Measurements from ENCODE around the gene OPN1MW3. TPM values are rescaled to one million over a fixed set of nuclear protein-coding genes. Genes with fewer than 3 reads are reported as not detected.
"Not testable (repeated sequence)": the region's sequence is repeated elsewhere in the genome, so short reads cannot be mapped to it uniquely, and the experiment has no call there.

Gene OPN1MW3
- polyA plus RNA-seq, 3 donors, result not detected

GRCh38 chrX:154295664-154296310 is 38.4 kb downstream of the OPN1MW3 start, which contains the start of gene TKTL1:
TKTL1 (plus strand) TSS chrX:154295795; CDS start chrX:154295860, 65 bp downstream.
- DNase-seq (ENCODE audit: low read depth in 3 of 3, low spot score in 2 of 3), result no peak

GRCh38 chrX:154296731-154297130 is 39.3 kb downstream of the OPN1MW3 start:
- DNase-seq (ENCODE audit: low read depth in 3 of 3, low spot score in 2 of 3), result no peak

DNA sequence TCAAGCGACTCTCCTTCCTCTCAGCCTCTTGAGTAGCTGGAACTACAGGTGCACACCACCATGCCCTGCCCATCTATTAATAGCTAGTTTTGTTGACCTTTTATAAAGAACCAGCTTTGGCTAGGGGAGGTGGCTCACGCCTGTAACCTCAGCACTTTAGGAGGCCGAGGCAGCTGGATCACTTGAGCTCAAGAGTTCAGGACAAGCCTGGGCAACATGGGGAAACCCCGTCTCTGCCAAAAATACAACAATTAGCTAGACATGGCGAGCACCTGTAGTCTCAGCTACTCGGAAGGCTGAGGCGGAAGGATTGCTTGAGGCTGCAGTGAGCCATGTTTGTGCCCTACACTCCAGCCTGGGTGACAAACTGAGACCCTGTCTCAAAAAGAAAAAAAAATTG is 40.9 kb downstream of the OPN1MW3 start:
- no peak for DNase-seq (ENCODE audit: low read depth in 3 of 3, low spot score in 2 of 3)

DNA sequence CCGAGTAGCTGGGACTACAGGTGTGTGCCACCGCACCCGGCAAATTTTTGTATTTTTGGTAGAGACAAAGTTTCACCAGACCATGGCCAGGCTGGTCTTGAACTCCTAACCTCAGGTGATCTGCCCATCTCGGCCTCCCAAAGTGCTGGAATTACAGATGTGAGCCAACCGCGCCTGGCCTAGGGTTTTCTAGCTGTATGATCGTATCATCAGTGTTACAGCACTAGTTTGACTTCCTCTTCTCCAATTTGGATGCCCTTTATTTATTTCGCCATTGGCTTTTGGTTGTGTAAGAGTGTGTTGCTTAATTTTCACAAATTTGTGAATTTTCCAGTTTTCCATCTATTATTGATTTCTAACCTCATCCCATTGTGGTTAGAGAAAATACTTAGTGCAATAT is 43.4 kb downstream of the OPN1MW3 start:
- DNase-seq (ENCODE audit: low read depth in 3 of 3, low spot score in 2 of 3), result no peak

DNA sequence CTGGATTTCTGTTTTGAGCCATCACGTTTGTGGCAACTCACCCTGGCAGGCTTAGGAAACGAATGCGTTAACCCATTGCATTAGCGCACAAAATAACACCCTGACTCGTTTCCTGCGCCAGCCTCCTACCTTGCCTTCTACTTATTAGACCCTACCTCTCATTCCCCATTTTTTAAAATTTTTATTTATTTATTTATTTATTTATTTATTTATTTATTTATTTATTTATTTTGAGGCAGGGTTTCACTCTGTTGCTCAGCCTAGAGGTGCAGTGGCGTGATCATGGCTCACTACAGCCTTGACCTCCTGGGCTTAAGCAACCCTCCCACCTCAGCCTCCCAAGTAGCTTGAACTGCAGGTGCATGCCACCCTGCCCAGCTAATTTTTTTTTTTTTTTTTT is 45.6 kb downstream of the OPN1MW3 start:
- not testable (repeated sequence) for DNase-seq (ENCODE audit: low read depth in 3 of 3, low spot score in 2 of 3)

DNA sequence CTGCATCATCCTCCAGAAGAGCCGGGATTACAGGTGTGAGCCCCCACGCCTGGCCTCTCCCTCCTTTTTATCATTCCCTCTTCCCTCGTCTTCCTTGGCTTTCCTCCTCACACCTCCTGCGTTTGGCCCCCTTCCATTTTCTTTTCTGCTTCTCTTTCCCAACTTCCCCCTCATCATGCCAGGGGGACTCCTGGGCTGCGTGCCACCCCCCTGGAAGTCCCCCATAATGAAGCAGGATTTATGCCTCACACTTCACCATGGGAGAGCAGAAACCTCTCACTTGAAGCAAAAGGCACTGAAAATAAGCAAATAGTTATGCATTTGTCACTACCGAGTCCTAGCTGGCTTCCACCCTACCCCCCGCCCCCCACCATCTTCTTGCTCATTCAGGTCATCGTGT is 46.1 kb downstream of the OPN1MW3 start:
- DNase-seq (ENCODE audit: low read depth in 3 of 3, low spot score in 2 of 3), result no peak

DNA sequence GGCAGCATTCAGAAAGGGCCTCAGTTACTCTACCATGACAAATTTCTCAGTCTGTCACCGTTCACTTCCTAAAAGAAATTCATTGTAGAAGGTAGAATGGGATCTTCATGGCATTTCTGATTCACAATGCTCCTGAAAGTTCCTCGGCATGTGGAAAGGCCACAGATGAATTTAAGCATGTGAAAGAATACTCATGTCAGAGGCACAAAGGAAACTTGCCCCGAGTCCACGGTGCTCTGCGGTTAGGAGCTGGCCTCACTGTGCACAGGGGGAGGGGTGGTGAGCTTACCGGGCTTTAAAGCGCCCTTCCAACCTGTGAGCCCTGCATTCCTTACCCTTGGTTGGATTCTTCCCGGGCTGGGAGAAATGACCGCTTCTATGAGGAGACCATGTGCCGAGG is 47.5 kb downstream of the OPN1MW3 start:
- DNase-seq (ENCODE audit: low read depth in 3 of 3, low spot score in 2 of 3), result no peak

- DNase-seq (ENCODE audit: low read depth in 3 of 3, low spot score in 2 of 3), result no peak
Observed at GRCh38 chrX:154305541-154306205, 48.3 kb downstream of the OPN1MW3 start.

DNA sequence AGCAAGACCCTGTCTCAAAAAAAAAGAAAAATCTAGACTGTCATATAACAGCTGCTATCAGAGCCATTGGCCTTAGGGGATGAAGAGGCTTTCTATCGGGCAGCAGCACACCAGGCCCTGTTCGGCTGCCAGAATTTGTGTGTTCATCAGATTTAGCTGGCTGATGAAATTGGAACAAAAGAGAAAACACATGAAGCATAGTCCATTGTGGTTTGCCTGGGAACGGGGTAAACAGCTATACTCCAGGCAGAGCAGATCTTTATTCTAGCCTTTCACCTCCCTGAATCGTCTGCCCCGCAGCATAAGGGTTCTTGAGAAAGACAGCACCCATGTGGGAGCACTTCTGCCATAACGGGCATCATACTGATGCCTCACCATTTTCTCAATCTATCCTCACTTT is 49.8 kb downstream of the OPN1MW3 start:
- no peak for DNase-seq (ENCODE audit: low read depth in 3 of 3, low spot score in 2 of 3)

GRCh38 chrX:154308108-154308946 is 50.9 kb downstream of the OPN1MW3 start:
- no peak for DNase-seq (ENCODE audit: low read depth in 3 of 3, low spot score in 2 of 3)

DNA sequence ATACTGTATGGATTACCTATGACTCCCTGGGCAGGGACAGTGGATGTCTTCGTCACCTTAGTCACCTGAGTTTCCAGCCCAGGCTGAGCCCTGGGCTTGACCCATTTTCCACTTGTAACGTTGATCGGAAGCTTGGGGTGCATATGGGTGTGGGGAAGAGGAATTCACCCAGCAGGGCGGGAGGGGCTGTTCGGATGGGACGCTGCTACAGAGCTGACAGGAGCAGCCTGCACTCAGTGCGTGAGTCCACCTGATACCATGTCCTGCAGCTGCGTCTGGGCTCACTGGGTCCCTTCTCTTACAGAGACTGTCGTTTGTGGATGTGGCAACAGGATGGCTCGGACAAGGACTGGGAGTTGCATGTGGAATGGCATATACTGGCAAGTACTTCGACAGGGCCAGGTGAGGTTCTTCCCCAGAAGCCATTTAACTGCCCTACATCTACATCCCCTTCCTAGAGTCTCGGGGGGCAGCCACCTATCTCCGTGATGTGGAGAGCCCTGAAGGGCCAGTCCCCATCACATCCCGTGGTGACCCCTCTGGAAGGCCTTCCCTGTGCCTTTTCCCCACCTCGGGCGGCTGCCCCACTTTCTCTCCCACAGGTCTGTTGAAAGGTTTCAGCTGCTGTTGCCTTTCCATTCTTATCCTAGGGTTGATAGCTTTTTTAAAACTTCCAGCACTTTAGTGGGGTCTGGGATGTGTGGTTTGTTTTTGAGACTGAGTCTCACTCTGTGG is 51.8 kb downstream of the OPN1MW3 start:
- DNase-seq (ENCODE audit: low read depth in 3 of 3, low spot score in 2 of 3), result no peak

DNA sequence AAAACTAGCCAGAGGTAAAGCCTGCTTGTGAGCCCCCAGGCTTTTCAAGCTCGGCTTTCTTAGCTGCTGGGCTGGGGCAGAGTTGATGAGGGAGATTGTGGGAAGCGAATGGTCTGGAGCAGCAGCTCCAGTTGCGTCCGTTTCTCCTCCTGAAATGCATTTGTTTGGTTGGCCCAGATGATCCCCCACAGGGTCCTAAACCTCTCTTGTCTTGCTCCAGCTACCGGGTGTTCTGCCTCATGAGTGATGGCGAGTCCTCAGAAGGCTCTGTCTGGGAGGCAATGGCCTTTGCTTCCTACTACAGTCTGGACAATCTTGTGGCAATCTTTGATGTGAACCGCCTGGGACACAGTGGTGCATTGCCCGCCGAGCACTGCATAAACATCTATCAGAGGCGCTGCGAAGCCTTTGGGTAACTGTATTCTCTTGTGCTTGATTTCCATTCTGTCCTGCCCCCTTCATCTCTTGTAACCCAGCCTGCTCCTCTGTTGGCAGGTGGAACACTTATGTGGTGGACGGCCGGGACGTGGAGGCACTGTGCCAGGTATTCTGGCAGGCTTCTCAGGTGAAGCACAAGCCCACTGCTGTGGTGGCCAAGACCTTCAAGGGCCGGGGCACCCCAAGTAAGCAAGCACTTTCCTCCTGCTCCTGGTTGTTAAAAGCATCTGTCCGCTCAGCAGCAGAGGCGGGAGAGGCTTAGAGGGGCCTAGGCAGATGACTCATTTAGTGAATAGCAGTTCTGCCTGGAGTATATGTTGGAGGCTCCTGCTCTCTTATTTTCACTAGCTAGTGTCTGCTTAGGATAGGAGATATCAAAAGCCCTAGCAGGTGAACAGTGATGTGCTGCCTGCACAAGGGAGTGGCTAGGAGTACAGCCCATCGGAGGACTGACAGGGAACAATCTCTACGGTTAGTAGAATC is 53.5 kb downstream of the OPN1MW3 start:
- no peak for DNase-seq (ENCODE audit: low read depth in 3 of 3, low spot score in 2 of 3)

DNA sequence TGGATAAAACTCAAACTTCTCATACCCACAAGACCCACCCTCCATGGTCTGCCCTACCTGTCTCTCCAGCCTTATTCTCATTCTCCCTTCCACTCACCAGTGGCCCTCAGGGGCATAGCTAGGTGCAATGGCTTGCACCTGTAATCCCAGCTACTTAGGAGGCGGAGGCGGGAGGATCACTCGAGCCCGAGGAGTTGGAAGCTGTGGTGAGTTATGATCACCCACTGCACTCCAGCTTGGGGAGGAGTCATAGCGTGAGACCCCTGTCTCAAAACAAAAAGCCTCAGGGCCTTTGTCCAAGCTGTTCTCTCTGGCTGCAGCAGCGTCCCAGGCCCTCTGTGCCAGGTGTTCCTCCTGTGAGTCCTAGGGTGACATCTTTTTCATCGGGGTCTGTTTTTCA is 54.7 kb downstream of the OPN1MW3 start:
- no peak for DNase-seq (ENCODE audit: low read depth in 3 of 3, low spot score in 2 of 3)

GRCh38 chrX:154313147-154313546 is 55.8 kb downstream of the OPN1MW3 start:
- no peak for DNase-seq (ENCODE audit: low read depth in 3 of 3, low spot score in 2 of 3)

- DNase-seq (ENCODE audit: low read depth in 3 of 3, low spot score in 2 of 3), result no peak
Observed at GRCh38 chrX:154315416-154315815, 58.0 kb downstream of the OPN1MW3 start.

- no peak for DNase-seq (ENCODE audit: low read depth in 3 of 3, low spot score in 2 of 3)
Observed at GRCh38 chrX:154317391-154317995, 60.1 kb downstream of the OPN1MW3 start.

- no peak for DNase-seq (ENCODE audit: low read depth in 3 of 3, low spot score in 2 of 3)
Observed at GRCh38 chrX:154320406-154320805, 63.0 kb downstream of the OPN1MW3 start.
